GM12892 (cell line): ENCODE data around the gene COA7. TPM values are rescaled to one million over a fixed set of nuclear protein-coding genes. Genes with fewer than 3 reads are reported as not detected.
"Not testable (repeated sequence)": the region's sequence is repeated elsewhere in the genome, so short reads cannot be mapped to it uniquely, and the experiment has no call there.

Source experiments
- DNase-seq: peaks from one replicate; pipeline ENCODE4 v3.0.0; 2011; ENCODE audit not compliant: insufficient read length
- FAIRE-seq: peaks from 2 replicates; lab custom pipeline; 2011; peaks lifted over from hg19 to GRCh38; lab: Jason Lieb, UNC
- POLR2A ChIP-seq: IDR thresholded peaks from 2 replicates; pipeline ENCODE4 v1.6.1; 2011; ENCODE audit warnings: low read depth, low read length, control low read depth
- POLR2AphosphoS5 ChIP-seq: IDR thresholded peaks from 2 replicates; pipeline ENCODE4 v1.6.1; 2011; ENCODE audit warnings: low read depth, low read length, control low read depth
- TAF1 ChIP-seq: IDR thresholded peaks from 2 replicates; pipeline ENCODE4 v1.6.1; 2011; ENCODE audit warnings: low read depth, mild to moderate bottlenecking, control low read depth, low read length, borderline replicate concordance
- polyA plus RNA-seq: library from polyadenylated mRNA; unstranded; fragments of >200 nt; gene quantifications from one replicate; pipeline ENCODE4 v1.2.1, GENCODE V29; 2012; ENCODE audit warnings: missing spikeins, inconsistent platforms; ENCODE audit not compliant: missing spikeins

COA7 gene
- 15.2 TPM for polyA plus RNA-seq

GRCh38 chr1:52697795-52698674 is at the start of gene COA7:
TSS of gene COA7 (minus strand) at chr1:52698347. CDS start at chr1:52698326, 21 bp downstream.
- FAIRE-seq, result peak; percentile 94
- TF ChIP-seq POLR2AphosphoS5 (peak; percentile 57; the same call in 1 of the 2 replicates), POLR2A (peak; percentile 75; the same call in 1 of the 2 replicates), TAF1 (peak; percentile 48; the same call in 1 of the 2 replicates)
- peak; percentile 70 for DNase-seq

- no peak for TF ChIP-seq TAF1
- no peak for TF ChIP-seq POLR2A
- no peak for TF ChIP-seq POLR2AphosphoS5
- FAIRE-seq, result no peak
- no peak for DNase-seq
Measured at GRCh38 chr1:52747450-52747849, 49.3 kb upstream of the COA7 start.

GRCh38 chr1:52746189-52746588 is 48.0 kb upstream of the COA7 start:
- FAIRE-seq (no peak), DNase-seq (no peak)
- no peak for TF ChIP-seq POLR2AphosphoS5
- no peak for TF ChIP-seq TAF1
- TF ChIP-seq POLR2A, result no peak

- FAIRE-seq, result peak; percentile 9
- TF ChIP-seq TAF1 (no peak), POLR2A (no peak), POLR2AphosphoS5 (no peak)
- no peak for DNase-seq
Measured at GRCh38 chr1:52741259-52741658, 43.1 kb upstream of the COA7 start.

- FAIRE-seq (peak; percentile 62), DNase-seq (no peak)
- TF ChIP-seq POLR2A, result no peak
- TF ChIP-seq TAF1, result no peak
- TF ChIP-seq POLR2AphosphoS5, result no peak
Measured at GRCh38 chr1:52739699-52740467, 41.7 kb upstream of the COA7 start.

GRCh38 chr1:52738893-52739292 is 40.7 kb upstream of the COA7 start:
- TF ChIP-seq POLR2AphosphoS5 (no peak), TAF1 (no peak), POLR2A (no peak)
- DNase-seq (no peak), FAIRE-seq (no peak)

GRCh38 chr1:52738148-52738547 is 40.0 kb upstream of the COA7 start:
- TF ChIP-seq TAF1 (no peak), POLR2A (no peak), POLR2AphosphoS5 (no peak)
- no peak for FAIRE-seq

GRCh38 chr1:52735371-52735770 is 37.2 kb upstream of the COA7 start:
- not testable (repeated sequence) for FAIRE-seq, DNase-seq

More at GRCh38 chr1:52738148-52738547, 40.0 kb upstream of the COA7 start:
- DNase-seq, result no peak

GRCh38 chr1:52733368-52733767 is 35.2 kb upstream of the COA7 start:
- TF ChIP-seq TAF1, result no peak
- no peak for TF ChIP-seq POLR2A
- TF ChIP-seq POLR2AphosphoS5, result no peak
- DNase-seq, result no peak
- no peak for FAIRE-seq

- TF ChIP-seq POLR2A (no peak), TAF1 (no peak), POLR2AphosphoS5 (no peak)
- no peak for FAIRE-seq
- no peak for DNase-seq
Measured at GRCh38 chr1:52727956-52728656, 30.0 kb upstream of the COA7 start.

- no peak for DNase-seq
- no peak for TF ChIP-seq POLR2A
- TF ChIP-seq POLR2AphosphoS5, result no peak
- no peak for TF ChIP-seq TAF1
- FAIRE-seq, result no peak
Measured at GRCh38 chr1:52727114-52727586, 29.0 kb upstream of the COA7 start.
